HG03159 (cell line): Measurements from ENCODE around the gene SUGCT.

Experiments
- ATAC-seq: cut with Tn5 transposase; IDR thresholded peaks from one replicate; pipeline ENCODE4 v1.9.1; 2021; ENCODE audit warnings: mild to moderate bottlenecking, moderate library complexity; ENCODE audit not compliant: unreplicated experiment

The SUGCT gene

GRCh38 chr7:40884241-40884640, 749.4 kb downstream of the SUGCT start:
- no peak for ATAC-seq

DNA sequence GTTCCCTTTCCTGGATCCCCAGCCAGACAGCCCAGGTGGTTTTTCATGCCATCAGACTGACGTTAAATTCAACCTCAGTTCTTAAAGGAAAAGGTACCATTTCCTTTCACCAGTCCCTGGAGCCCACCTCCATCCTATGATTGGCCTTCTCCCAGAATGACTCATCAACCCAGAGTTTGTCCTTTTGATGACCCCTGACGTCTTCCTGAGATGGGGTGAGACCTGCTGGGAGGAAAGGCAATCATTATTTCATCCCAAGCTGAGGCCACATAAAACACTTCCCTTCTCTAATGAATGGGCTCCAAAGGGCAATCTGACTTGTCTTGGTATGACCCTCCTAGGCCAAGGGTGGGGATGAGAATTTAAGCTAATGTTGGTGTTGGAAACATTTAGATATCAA, 750.7 kb downstream of the SUGCT start:
- no peak for ATAC-seq

DNA sequence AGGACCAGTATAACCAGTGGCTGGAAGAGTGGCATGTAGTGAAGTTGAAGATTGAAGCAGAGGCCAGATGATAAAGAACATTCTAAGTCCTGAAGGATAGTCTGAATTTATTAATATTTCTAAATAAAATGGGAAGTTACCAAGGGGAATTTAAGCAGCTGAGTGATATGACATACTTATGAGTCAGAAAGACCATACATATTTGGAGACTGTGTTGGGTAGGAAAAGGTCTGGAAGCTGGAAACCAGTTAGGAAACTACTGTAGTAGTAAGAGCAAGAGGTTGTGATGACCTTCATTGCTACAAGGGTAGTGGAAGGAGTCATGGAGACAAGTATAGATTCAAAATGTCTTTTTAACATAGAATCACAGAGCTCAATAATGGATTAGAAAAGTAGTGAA, 752.3 kb downstream of the SUGCT start:
- no peak for ATAC-seq

DNA sequence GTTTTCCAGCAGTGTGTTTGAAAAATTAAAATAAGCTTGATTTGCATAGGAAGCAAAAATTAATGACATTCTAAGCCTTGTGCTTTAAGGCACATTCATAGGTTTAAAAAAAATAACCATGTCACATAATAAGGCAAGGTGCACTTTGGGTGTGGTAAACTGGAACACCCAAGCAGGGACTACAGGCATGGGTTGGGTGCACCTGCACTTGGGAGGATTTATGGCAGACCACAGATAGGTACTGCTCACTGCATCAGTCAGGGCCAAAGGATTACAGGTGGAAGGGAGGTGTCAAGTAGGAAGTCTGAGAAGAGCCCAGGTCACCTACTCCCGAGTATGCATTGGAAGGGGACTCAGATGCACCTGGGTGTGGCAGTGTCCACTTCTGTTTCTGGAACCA, 753.7 kb downstream of the SUGCT start:
- no peak for ATAC-seq

- ATAC-seq = no peak
Measured at GRCh38 chr7:40889099-40889498, 754.3 kb downstream of the SUGCT start.

- ATAC-seq = no peak
Measured at GRCh38 chr7:40889539-40889938, 754.7 kb downstream of the SUGCT start.

- no peak for ATAC-seq
Measured at GRCh38 chr7:40890088-40890692, 755.4 kb downstream of the SUGCT start.

DNA sequence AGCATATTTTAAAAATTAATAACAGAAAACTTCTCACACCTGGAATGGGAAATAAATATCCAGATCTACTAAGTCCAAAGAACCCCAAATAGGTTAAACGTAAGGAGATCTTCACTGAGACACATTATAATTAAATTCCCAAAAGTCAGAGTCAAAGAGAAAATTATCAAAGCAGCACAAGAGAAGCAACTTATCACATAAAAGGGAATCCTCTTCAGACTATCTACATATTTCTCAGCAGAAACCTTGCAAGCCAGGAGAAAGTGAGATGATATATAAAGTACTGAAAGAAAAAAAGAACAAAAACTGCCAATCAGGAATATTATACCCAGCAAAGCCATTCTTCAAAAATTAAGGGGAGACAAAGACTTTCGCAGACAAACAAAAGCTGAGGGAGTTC, 756.4 kb downstream of the SUGCT start:
- no peak for ATAC-seq

DNA sequence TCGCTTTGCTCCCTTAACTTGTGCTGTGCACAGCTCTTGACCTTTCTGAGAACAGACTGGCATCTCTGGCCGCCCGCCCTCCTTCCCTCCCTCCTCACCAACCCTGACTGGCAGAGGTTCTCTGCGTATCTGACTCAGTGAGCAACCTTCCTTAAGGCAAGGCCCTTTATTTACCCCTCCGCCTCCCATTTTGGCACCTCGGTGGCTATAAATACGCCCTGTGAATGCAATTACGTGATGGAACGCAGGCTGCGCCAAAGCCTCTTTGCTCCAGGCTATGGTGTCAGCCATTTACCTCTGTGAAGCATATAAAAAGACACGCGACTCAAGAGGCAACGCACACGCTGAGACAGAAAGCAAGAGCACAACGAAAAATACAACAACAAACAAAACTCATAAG, 764.3 kb downstream of the SUGCT start:
- ATAC-seq = no peak

GRCh38 chr7:40899636-40900507, 765.1 kb downstream of the SUGCT start:
- ATAC-seq = no peak

GRCh38 chr7:40903872-40904271, 769.1 kb downstream of the SUGCT start:
- no peak for ATAC-seq

GRCh38 chr7:40907286-40907685, 772.5 kb downstream of the SUGCT start:
- no peak for ATAC-seq

GRCh38 chr7:40909346-40909980, 774.7 kb downstream of the SUGCT start:
- no peak for ATAC-seq
